CD4-positive, alpha-beta T cell treated with Interleukin-17A for 1 hour (primary cell): ENCODE data around the gene CLMN.
"Not testable (repeated sequence)": the region's sequence is repeated elsewhere in the genome, so short reads cannot be mapped to it uniquely, and the experiment has no call there.

Experiments
- DNase-seq: peaks from one replicate; pipeline ENCODE4 v3.0.0-alpha.2; 2020

CLMN gene

DNA sequence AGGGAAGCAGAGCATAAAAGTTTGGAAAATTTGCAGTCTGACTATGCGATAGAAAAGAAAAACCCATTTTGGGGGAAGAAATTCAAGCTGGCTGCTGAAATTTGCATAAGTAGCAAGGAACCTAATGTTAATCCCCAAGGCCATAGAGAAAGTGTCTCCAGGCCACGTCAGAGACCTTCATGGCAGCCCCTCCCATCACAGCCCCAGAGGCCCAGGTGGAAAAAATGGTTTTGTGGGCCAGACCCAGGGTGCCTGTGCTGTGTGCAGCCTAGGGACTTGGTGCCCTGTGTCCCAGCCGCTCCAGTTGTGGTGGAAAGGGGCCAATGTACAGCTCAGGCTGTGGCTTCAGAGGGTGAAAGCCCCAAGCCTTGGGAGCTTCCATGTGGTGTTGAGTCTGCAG lies 35.9 kb downstream of the CLMN start:
- DNase-seq = not testable (repeated sequence)

DNA sequence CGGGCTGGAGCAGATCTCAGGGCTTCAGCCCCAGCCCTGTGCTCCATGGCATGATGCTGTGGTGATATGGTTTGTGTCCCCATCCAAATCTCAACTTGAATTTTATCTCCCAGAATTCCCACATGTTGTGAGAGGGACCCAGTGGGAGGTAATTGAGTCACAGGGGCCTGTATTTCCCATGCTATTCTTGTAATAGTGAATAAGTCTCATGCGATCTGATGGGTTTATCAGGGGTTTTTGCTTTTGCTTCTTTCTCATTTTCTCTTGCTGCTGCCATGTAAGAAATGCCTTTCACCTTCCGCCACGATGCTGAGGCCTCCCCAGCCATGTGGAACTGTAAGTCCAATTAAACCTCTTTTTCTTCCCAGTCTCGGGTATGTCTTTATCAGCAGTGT lies 36.7 kb downstream of the CLMN start:
- DNase-seq = not testable (repeated sequence)

DNA sequence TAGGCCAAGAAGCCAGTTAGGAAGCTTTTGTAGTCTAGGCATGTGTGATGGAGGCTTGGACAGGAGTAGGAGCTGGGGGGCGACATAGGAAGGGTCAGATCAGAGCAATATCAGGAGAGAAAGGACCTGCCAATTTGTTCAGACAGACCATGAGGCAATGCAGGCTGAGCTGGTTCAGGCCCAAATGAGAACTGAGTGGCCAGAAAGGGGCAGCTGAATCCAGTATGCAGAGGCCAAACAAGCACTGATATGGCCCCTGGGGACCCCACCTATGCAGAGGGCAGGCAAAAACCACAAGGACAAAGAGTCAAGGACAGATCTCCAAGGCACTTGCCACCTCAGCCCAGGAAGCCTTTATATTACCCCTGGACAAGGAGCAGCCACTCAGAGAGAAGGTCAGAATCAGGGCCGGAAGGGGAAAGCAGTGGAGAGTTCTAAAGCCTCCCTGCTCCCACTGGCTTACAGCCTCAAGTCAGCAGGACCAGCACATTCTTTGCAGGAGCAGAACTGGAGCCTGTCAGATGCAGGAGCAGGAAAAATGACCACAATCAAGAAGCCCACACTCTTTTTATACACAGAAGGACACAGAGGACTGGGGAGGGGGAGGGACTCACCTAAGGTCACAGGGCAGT lies 37.2 kb downstream of the CLMN start:
- DNase-seq = no peak

DNA sequence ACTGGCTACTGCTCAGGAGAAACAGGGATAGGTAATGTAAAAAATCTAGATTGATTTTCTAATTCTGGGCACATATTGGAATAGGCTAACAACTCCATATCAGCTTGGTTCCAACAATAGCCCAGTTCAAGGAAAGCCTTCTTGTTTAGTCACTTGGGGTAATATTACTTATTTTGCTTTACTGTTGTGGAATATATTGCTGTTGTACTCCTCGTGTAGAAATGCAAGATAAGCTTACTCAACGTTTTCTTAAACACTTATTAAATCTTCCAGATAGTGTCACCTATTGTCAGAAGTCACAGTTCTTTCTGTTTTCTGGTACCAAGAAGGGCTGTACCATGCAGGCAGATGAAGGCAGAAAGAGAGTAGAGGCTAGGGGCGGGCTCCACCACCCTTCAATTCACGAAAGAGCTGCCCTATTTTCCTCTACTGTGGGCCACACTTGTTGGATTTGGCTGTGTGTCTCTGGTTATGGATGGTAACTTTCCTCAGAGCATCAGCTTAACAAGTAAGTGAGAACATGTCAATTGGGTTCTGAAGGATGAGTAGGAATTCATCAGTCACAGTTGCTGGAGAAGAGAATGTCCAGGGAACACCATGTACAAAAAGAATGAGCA lies 38.0 kb downstream of the CLMN start:
- no peak for DNase-seq

DNA sequence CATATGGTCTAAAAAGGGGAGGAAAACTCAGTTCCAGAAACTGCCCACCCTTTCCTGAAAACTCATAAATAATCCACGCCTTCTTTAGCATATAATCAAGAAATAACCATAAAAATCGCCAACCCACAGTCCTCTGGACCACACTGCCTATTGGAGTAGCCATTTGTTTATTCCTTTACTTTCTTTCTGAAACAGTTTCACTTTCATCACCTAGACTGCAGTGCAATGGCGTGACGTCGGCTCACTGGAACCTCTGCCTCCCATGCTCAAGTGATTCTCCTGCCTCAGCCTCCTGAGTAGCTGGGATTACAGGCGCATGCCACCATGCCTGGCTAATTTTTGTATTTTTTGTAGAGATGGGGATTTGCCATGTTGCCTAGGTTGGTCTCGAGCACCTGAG lies 44.2 kb downstream of the CLMN start:
- DNase-seq = no peak

DNA sequence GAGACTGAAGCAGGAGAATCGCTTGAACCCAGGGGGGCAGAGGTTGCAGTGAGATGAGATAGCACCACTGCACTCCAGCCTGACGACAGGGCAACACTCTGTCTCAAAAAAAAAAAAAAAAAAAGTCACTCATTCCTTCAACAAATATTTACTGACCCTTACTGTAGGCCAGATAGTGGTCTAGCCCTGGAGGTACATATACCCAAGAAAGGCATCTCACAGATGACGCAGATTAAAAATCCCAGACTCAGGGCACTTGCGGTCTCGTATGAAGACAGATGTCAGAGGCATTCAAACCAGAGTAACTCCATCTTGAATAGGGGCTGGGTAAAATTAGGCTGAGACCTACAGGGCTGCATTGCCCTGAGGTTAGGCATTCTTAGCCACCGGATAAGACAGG lies 44.8 kb downstream of the CLMN start:
- DNase-seq = no peak

DNA sequence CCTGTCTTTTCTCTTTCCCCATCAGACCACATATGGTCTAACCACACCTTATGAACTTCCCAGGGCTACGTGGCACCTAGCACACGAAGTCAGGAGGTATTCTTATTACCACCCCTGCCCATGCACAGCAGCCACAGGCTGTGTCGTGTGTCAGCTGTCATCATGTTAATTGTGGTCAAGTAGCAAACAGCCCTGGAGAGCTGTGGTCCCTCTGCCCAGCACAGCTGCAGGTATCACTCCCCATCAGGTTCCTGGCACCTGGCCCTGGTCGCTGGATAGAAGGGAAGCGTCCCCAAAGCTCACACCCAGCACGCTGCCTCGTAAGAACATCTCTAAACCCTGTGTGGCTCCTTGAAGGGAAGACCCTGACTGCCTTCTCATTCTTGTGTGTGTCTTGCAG lies 45.4 kb downstream of the CLMN start:
- DNase-seq = no peak

DNA sequence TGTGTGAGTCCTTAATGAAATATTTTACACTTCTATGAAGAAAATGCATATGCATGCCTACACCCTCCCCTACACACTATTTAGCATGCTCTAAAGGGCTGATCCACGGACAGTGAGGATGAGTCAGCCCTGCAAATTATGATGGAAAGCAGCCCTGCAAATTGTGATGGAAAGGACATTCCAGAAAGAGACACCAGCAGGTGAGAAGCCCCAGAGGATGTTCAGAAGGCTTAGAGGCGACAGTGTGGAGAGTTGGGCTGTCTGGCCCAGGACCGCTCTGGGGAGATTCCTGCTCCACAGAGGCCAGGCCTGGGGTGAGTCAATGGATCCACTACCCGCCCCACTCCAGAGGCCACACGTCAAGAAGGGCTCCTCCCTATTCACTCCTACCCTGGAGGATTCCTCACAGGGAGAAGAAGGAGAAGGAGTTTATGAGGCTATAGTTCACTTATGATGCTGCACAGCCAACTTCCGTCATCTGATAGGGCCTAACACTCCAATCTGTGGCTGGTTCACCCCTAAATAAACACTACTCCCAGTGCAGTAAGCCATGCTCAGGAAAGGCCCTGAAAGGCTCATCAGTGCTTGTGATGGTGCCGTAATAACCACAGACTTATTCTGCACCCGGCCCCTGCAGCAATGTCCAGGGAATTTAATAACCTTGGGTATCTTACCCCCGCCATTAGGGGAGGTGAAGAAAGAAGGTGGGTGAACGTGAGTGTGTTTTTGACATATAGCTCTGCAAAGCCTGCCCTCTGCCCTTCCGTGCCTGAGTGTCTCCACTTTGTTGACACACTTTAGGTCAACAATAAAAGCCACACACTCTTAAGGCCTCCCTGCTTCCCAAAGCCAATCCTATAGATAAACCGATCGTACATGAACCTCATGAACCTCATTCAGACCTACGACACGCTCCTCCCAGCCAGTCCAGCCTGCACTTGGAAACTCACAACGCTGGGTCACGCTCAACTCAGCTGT lies 46.4 kb downstream of the CLMN start:
- no peak for DNase-seq

DNA sequence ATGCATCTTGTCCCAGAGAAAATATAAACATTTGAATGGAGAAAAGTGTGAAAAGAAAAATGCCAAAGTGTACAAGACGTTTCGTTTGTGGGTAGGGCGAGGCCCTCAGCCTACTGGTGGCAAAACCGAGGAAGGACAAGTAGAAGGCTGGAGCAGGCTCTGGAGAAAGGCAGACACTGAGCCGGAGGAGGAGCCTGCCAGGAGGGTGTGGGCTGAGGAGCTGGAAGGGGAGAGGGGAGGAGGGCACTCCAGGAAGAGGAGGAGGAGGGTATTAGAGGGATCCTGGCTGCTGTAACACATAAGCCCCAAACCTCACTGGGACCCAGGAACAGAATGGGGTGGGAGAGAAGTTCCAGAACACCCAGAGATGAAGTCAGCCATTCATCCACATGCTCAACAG lies 47.7 kb downstream of the CLMN start:
- DNase-seq = no peak

DNA sequence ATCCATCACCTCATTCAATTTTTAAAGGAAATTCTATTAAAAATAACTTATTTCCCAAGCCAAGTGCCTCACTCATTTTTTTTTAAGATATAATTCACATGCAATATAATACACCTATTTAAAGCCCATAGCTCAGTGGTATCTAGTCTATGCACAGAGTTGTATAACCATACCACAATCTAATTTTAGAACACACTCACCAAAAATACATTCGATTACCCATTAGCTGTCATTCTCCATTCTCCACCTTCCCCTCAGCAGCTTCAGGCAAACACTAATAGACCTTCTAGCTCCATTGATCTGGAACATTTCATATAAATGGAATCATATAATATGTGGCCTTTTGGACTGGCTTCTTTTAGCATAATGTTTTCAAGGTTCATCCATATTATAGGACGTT lies 49.5 kb downstream of the CLMN start:
- DNase-seq = no peak

DNA sequence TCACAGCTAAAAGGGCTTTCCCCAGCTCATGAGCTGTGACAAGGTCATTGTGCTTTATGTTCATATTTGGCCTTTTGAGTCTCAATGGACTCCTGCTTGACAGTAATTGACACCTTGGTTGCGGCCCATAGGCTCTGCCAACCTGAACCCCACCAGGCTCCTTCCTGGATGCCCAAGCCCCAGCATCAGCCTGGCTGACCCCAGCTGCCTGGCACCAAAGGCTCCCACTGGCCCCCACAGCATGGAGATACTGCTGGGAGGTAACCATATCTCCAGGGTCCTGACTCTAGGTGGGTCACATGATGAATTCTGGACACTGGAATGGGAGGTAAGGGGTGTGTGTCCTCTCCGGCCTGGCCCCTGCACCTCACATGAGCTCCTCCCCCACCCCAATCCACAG lies 50.2 kb downstream of the CLMN start:
- DNase-seq = no peak

DNA sequence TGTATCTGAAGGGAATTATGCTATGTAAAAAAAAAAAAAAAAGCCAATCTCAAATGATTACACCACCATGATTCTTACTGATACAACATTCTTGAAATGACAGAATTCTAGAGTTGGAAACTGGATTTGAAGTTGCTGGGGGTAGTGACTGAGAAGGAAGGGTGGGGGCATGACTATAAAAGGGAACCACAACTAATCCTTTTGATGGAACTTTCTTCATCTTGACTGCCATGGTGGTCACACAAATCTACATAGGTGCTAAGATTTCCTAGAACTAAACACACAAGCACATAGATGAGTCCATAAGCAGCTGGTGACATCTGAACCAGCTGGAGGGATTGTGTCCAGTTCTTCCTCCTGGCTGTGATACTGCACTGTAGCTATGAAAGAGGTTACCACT lies 51.4 kb downstream of the CLMN start:
- DNase-seq = no peak

DNA sequence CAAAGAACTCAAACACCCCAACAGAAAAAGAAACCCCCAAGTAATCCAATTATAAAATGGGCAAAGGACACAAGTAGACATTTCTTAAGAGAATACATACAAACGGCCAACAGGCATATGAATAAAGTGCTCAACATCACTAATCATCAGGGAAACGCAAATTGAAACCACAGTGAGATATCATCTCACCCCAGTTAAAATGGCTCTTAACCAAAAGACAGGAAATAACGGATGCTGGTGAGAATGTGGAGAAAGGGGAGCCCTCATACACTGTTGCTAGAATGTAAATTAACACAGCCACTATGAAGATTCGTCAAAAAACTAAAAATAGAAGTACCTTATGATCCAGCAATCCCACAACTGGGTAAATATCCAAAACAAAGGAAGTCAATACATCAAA lies 52.4 kb downstream of the CLMN start:
- peak; percentile 5 for DNase-seq

DNA sequence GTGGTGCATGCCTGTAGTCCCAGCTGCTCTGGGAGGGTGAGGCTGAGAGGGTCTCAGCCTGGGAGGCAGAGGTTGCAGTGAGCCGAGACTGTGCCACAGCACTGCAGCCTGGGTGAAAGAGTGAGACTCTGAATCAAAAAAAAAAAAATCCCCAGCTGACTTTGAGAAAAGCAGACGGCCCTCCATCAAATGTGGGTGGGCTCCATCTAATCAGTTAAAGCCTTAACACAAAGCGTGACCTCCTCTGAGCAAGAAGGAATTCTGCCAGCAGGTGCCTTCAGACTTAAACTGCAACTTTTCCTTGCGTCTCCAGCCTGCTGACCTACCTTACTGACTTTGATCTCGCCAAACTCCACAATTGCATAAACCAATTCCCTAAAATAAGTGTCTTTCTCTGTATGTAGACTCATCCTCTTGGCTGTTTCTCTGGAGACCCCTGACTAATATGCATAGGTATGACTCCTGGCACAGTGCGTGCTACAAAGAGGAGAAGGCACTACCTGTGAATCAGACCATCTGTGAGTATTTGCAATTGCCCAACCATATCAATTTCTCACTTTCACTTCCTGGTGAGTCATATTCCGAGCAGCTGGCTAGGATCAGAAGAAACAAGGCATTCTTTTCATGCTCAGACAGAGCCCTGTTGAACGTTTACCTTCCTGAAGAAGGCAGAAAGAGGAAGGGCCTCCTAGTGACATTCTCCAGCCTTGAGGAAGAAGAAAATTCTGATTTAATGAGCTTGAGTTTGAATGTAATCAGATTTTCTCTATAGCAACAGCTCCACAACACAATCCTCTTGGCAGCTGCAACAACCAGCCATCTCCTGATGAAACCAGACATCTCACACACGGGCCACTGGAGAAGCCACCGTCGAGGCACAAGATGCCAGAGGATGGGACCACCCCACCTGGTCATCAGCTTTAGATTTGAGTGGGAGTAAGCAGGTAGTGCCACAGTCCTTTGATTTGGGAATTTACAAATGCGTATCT lies 54.3 kb downstream of the CLMN start:
- DNase-seq = peak; percentile 27

DNA sequence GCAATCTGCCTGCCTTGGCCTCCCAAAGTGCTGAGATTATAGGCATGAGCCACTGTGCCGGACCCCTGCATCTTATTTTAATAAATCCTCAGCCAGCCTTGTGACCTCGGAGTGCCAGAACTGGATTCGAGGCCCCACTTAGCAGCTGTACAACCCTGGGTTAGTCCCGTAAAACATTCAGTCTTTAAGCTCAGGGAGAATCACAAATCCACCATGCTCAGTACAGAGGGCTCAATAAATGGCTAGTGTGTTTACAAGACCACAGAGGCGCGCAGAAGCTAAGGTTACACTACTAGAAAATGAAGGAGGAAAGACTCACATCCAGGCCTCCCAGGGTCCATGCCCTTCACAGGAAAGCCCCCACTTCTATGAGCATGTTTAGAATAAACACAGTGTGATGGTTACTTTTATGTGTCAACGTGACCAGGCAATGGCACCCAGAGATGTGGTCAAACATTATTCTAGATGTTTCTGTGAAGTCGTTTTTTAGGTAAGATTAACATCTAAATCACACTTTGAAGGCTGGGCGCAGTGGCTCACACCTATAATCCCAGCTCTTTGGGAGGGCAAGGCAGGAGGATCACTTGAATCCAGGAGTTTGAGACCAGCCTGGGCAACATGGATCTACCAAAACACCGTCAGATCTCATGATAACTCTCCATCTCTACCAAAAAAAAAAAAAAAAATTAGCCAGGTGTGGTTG lies 55.3 kb downstream of the CLMN start:
- no peak for DNase-seq

DNA sequence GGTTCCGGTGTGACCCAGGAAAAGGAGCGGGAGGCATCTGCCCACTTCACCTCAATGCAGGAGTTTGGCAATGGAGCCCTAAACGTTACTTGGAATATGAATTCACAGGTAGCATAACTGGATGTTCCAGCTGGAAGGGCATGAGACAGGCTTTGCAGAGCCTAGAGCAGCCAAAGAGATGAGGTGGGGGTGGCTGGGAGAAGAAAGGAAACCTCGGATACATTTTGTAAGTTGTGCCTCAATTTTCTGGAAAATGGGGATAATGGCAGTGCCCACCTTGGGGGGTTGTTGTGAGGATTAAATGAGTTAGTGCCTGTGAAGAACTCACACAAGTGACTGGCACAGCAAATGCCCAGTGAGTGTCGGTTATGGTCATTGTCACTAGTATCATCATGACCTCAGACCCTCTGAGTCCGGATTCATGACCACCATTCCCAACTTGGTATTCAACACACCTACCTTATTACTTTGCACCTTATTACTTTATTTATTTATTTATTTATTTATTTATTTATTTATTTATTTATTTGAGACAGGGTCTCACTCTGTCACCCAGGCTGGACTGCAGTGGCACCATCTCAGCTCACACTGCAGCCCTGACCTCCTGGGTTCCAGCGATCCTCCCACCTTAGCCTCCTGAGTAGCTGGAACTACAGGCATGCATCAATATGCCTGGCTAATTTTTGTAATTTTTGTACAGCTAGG lies 56.0 kb downstream of the CLMN start:
- no peak for DNase-seq

DNA sequence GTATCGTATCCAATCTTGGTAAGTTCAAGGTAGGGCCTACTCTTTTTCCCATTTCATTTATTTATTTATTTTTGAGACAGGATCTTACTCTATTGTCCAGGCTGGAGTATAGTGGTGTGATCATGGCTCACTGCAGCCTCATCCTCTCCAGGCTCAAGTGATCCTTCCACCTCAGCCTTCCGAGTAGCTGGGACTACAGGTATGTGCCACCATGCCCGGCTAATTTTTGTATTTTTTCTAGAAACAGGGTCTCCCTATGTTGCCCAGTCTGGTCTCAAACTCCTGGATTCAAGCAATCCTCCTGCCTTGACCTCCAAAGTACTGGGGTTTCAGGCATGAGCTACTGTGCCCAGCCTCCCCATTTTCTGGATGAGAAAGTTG lies 57.2 kb downstream of the CLMN start:
- no peak for DNase-seq

DNA sequence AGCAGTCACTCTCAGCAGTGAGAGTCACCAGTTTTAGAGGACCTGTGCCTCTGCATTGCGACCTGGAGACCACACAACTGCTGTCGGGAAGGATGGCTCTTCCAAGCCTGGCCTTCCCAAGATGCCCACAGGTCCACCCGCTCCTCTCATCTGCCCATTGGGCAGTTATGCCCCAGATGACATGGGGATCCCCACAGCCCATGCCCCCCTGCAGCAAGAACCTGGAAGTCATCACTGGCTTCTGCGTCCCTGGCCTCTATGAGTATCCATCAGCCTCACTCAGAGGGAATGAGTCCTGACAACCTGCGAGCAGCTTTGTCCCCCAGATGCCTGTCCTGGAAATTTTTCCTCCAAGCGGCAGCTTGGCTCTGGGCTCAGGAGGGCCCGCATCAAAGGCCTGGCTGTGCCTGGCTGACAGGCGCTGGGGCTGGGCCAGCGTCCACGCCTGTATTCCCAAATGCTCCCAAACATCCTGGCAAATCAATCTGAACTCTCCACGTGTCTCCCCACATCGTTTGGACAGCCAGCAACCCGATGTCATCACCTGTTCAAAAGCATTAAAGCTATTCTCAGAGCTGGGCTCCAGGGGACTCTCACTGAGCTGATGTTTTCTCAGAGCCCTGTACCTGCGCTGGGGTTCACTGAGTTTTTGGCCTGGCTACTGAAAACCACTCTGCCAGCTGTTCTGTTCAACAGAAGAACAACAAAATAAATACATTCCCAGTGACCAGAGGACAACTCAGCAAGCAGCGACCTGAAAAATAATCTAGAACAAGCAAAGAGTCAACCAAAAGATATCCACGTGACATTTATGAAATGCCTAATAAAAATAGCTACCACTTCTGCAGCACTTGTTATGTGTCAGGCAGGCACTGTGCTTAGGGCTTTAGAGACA lies 57.8 kb downstream of the CLMN start:
- DNase-seq = no peak

DNA sequence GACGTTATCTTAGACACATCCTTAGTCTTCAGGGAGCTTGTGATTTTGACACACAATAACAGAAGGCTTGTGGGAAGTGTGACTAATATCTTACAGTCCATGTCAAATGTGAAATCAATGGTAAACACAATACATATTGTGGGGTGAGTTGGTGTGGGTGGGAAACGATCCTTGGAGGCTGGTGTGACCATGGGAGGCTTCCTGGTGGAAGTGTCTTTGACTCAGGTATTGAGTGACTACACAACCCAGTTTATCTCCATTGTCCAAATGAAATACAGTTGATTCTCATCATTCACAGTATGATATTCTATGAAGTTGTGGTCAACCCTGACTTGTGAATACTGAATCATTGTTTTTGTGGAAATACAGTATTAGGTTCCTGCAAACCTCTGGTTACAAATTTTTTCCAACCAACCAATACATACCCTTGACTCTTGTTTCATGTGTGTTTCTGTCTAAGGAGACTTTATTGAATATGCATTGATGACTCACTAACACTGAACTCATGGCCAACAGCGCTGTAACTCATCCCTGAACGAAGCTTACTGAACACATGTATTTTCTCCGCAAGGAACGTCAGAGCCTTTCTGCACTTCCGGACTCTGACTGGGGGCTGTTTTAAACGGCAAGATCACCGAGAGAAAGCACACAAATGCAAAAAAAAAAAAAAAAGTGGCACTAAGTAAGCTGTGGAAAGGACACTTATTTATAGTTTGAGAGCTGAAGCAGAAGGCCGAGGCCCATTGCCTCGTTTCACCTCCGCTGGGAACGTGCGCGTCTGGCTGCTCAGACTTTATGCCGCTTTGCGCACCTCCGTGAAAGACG lies 59.0 kb downstream of the CLMN start:
- DNase-seq = no peak
